ENCODE data around the gene PAWR.
"Not testable (repeated sequence)": the region's sequence is repeated elsewhere in the genome, so short reads cannot be mapped to it uniquely, and the experiment has no call there.

Gene PAWR

DNA sequence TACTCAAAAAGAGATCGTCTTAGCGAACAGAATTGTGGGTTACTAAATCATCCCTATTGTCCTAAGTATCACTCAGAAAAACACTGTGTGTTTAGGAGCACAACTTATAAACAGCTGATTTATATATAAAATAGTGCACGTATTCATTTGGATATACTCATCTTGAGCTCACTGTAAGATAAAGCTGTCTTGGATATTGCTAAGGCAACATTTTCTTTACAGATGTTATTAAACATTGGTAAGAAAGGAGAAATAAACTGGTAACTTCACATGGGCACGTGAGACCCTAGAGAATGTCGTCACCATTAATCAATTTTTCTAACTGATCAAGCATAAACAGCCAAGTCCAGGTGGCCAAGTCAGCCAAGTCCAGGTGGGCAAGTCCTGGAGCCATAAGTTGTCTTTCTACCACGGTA lies 1.7 kb downstream of the PAWR start:
- Histone ChIP-seq H3K27ac (peak overlapping the region; percentile 95), H3K4me3 (ENCODE audit: low read depth, low read length) (peak overlapping the region; percentile 85), H3K27me3 (replicated peaks) (no peaks in the 10 kb centered on the region), H3K36me3 (replicated peaks) (no peaks in the 10 kb centered on the region)
- TF ChIP-seq, protein P1, sequence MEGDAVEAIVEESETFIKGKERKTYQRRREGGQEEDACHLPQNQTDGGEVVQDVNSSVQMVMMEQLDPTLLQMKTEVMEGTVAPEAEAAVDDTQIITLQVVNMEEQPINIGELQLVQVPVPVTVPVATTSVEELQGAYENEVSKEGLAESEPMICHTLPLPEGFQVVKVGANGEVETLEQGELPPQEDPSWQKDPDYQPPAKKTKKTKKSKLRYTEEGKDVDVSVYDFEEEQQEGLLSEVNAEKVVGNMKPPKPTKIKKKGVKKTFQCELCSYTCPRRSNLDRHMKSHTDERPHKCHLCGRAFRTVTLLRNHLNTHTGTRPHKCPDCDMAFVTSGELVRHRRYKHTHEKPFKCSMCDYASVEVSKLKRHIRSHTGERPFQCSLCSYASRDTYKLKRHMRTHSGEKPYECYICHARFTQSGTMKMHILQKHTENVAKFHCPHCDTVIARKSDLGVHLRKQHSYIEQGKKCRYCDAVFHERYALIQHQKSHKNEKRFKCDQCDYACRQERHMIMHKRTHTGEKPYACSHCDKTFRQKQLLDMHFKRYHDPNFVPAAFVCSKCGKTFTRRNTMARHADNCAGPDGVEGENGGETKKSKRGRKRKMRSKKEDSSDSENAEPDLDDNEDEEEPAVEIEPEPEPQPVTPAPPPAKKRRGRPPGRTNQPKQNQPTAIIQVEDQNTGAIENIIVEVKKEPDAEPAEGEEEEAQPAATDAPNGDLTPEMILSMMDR (IDR thresholded peaks at IDR 0.05; ENCODE audit: low read depth, low read length, missing control alignments): no peak
- in situ Hi-C loops (cut with HindIII; ENCODE audit: low pct_ligation_motif_present, low sequenced_read_pairs): no loop called here
- no peak for DNase-seq

DNA sequence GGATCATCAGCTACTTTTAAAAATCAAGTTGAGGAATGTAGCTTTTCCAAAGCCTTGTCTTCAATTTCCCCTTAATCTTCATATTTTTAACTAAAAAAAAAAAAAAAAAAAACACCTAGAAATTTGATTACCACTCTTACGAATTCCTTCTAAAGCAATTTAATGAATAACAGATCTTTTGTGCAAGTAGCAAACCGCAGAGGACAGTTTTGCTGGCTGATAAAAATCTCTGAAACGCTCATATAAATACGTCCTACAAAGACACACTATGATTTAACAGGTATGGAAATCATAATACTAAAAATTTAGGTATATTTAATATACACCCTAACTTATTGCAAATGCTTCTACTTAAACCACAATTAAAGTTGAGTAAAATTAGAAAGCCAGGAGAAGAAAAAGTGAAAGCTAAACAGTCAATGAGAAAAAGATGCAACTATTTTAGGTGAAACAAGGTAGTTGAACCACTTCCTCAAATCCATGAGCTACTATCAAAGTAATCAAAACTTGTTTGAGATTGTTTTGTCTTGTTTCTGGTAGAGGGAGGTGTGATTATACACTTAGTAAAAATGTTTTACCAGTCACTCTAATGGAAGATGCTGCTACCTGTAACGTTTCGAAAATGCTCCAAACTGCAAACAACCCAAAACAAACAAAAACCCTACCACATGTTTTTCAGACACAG lies 2.2 kb downstream of the PAWR start:
- H3K27ac ChIP-seq: peak overlapping the region; percentile 95
- H3K36me3 ChIP-seq (replicated peaks): no peaks in the 10 kb centered on the region
- in situ Hi-C loops (cut with HindIII; ENCODE audit: low pct_ligation_motif_present, low sequenced_read_pairs): no loop called here
- no peaks in the 10 kb centered on the region for H3K27me3 ChIP-seq (replicated peaks)
- DNase-seq: no peak
- peak overlapping the region; percentile 85 for H3K4me3 ChIP-seq (ENCODE audit: low read depth, low read length)
- TF ChIP-seq, protein P1 (IDR thresholded peaks at IDR 0.05; ENCODE audit: low read depth, low read length, missing control alignments): no peak

DNA sequence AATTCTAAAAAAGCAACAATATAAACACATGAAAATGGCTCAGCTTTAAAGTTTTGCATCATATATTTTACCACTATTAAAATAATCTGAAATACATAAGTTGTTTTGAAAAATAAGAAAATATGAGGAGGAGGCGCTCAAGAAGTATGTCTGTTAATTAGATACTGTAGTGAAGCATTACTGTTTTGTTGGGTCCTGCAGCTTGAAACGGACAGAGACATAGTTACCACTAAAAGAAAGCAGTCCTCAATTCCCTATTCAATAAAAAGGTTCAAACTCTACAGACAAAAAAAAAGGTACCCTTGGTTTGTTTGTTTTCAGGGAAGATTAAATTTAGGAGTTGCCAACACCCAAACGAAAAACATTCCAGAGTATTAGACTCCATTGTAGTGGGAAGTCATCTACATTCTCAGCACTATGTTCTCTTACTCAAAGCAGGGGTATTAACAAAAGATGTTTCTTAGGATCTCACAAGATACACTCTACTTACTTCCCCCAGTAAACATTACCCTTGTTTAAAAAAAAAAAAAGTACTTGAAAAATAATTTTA lies 3.0 kb downstream of the PAWR start:
- no peaks in the 10 kb centered on the region for H3K27me3 ChIP-seq (replicated peaks)
- no peak overlapping the region for H3K27ac ChIP-seq
- in situ Hi-C loops (cut with HindIII; ENCODE audit: low pct_ligation_motif_present, low sequenced_read_pairs): no loop called here
- DNase-seq: no peak
- peak overlapping the region; percentile 85 for H3K4me3 ChIP-seq (ENCODE audit: low read depth, low read length)
- no peaks in the 10 kb centered on the region for H3K36me3 ChIP-seq (replicated peaks)
- TF ChIP-seq, protein P1 (IDR thresholded peaks at IDR 0.05; ENCODE audit: low read depth, low read length, missing control alignments): no peak

DNA sequence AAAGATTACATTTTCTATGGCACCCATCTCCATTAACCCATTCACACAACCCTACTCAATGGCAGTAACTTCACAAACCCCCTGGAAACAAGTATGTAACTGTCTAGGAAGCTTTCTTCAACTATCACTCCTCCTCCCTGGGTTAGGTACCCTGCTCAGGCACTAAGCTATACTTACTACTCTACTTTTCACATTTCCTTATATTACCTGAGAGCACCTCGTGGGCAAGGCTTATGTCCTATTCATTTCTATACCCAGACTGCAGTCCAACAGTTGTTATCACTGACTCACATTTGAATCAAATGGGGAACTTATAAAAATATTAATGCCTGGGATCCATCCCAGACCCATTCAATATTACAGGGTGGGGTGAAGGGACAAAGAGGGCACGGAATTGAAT lies 4.6 kb downstream of the PAWR start:
- Histone ChIP-seq H3K27me3 (replicated peaks) (no peaks in the 10 kb centered on the region), H3K4me3 (ENCODE audit: low read depth, low read length) (no peak overlapping the region), H3K36me3 (replicated peaks) (no peaks in the 10 kb centered on the region), H3K27ac (no peak overlapping the region)
- DNase-seq: no peak
- TF ChIP-seq, protein P1 (IDR thresholded peaks at IDR 0.05; ENCODE audit: low read depth, low read length, missing control alignments): no peak
- in situ Hi-C loops (cut with HindIII; ENCODE audit: low pct_ligation_motif_present, low sequenced_read_pairs): no loop called here

DNA sequence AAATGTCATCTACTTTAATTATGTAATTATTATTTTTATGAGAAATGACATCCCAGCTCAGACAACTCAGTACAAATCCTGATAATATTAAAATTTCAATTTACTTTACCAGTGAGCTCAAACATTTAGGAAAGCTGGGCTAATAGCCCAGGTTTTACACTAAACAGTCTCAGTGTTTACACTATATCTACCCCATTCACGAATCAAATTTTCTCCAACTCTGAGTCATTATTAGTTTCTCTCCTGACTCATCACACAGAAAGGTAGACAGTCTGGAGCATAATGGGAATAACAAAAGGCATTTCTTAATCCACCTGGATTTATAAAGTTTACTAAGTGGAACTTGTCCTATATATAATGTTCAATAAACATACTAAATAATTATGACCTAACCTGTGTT lies 5.7 kb downstream of the PAWR start:
- H3K36me3 ChIP-seq (replicated peaks): no peaks in the 10 kb centered on the region
- no peak overlapping the region for H3K4me3 ChIP-seq (ENCODE audit: low read depth, low read length)
- in situ Hi-C loops (cut with HindIII; ENCODE audit: low pct_ligation_motif_present, low sequenced_read_pairs): no loop called here
- DNase-seq: no peak
- peak overlapping the region; percentile 42 for H3K27ac ChIP-seq
- TF ChIP-seq, protein P1 (IDR thresholded peaks at IDR 0.05; ENCODE audit: low read depth, low read length, missing control alignments): no peak
- no peaks in the 10 kb centered on the region for H3K27me3 ChIP-seq (replicated peaks)

DNA sequence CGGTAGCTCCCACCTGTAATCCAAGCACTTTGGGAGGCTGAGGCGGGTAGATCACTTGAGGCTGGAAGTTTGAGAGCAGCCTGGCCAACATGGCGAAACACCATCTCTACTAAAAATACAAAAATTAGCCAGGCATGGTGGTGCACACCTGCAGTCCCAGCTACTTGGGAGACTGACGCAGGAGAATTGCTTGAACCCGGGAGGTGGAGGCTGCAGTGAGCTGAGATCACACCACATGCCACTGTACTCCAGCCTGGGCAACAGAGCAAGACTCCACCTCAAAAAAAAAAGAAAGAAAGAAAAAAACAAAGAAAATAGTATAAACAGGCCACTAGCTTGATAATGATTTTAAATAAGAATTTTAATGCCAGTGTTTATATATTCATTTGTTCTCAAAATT lies 6.4 kb downstream of the PAWR start:
- in situ Hi-C loops (cut with HindIII; ENCODE audit: low pct_ligation_motif_present, low sequenced_read_pairs); H3K4me3 ChIP-seq (ENCODE audit: low read depth, low read length); H3K27me3 ChIP-seq (replicated peaks); H3K36me3 ChIP-seq (replicated peaks); H3K27ac ChIP-seq; DNase-seq: not testable (repeated sequence)
